GM23338 (cell line): ENCODE results near the gene MTMR3.

Source experiments
- CREB1 ChIP-seq: fragments of 250-450 bp; sonication (Bioruptor Pico); IDR thresholded peaks from 2 replicates; pipeline ENCODE4 v1.5.0; 2020; ENCODE audit warnings: low read depth, mild to moderate bottlenecking, moderate library complexity
- CTCF ChIP-seq, 2 experiments: fragments of 200-600 bp in 1 of 2; sonication (generic) in 1 of 2; conservative IDR thresholded peaks; 2 replicates each; pipeline versions ENCODE4 v1.5.1 to v1.6.1; 2016 to 2017; ENCODE audit warnings: antibody characterized with exemption in 2 of 2, low read depth in 2 of 2, mild to moderate bottlenecking in 2 of 2, moderate library complexity in 1 of 2
- ETS1 ChIP-seq: IDR thresholded peaks from 2 replicates; pipeline ENCODE4 v1.6.1; 2016; ENCODE audit warnings: antibody characterized with exemption
- EZH2 ChIP-seq: fragments of 200-600 bp; sonication (generic); IDR thresholded peaks from one replicate; pipeline ENCODE4 v1.8.0; 2017; ENCODE audit warnings: antibody characterized with exemption, mild to moderate bottlenecking, low read depth; ENCODE audit not compliant: unreplicated experiment
- EZH2phosphoT487 ChIP-seq: fragments of 200-600 bp; sonication (generic); IDR thresholded peaks from one replicate; pipeline ENCODE4 v1.8.1; 2018; ENCODE audit warnings: antibody characterized with exemption; ENCODE audit not compliant: unreplicated experiment
- JUNB ChIP-seq: IDR thresholded peaks from one replicate; pipeline ENCODE4 v1.6.1; 2016; ENCODE audit warnings: antibody characterized with exemption; ENCODE audit not compliant: unreplicated experiment
- NANOG ChIP-seq: IDR thresholded peaks from 2 replicates; pipeline ENCODE4 v1.6.1; 2016; ENCODE audit warnings: antibody characterized with exemption, borderline replicate concordance
- POLR2AphosphoS5 ChIP-seq: IDR thresholded peaks from 2 replicates; pipeline ENCODE4 v1.6.1; 2016; ENCODE audit warnings: antibody characterized with exemption, low read depth
- REST ChIP-seq: IDR thresholded peaks from one replicate; pipeline ENCODE4 v1.6.1; 2018; ENCODE audit warnings: antibody characterized with exemption; ENCODE audit not compliant: unreplicated experiment
- STAT1 ChIP-seq: IDR thresholded peaks from one replicate; pipeline ENCODE4 v1.6.1; 2016; ENCODE audit warnings: antibody characterized with exemption; ENCODE audit not compliant: unreplicated experiment
- ZNF331 ChIP-seq: fragments of 250-450 bp; sonication (Bioruptor Pico); IDR thresholded peaks from 2 replicates; pipeline ENCODE4 v1.5.0; 2020; ENCODE audit warnings: low read depth, mild to moderate bottlenecking, moderate library complexity
- ZNF462 ChIP-seq: fragments of 250-450 bp; sonication (Bioruptor Pico); IDR thresholded peaks from 2 replicates; pipeline ENCODE4 v1.5.0; 2020; ENCODE audit warnings: mild to moderate bottlenecking, moderate library complexity

- TF ChIP-seq CTCF (conservative IDR thresholded peaks at IDR 0.05; ENCODE audit: low read depth in 2 of 2) (no peak), CREB1 (CRISPR knock-in tag) (no peak), EZH2 (no peak), REST (no peak), POLR2AphosphoS5 (no peak), JUNB (no peak), STAT1 (no peak), EZH2phosphoT487 (no peak), NANOG (no peak), ETS1 (no peak), ZNF331 (no peak), ZNF462 (CRISPR knock-in tag) (no peak)
Measured at GRCh38 chr22:29901354-29901753, 18.4 kb downstream of the MTMR3 start.
